K562 (cell line): ENCODE results near the gene KRTAP10-4. TPM values are rescaled to one million over a fixed set of nuclear protein-coding genes. Genes with fewer than 3 reads are reported as not detected.
A peak's percentile ranks its signal among the peaks of the same experiment; 100 is the strongest.

Source experiments
- ATAC-seq: fragments of 200-7000 bp; cut with Tn5 transposase; 3 replicates; pipeline ENCODE4 v1.9.1; 2020; ENCODE audit warnings: moderate library complexity
- BruUV-seq: library from RNA; stranded (reverse); fragments of 400-500 nt; replicated peaks from 2 replicates; lab custom pipeline; 2021; lab: Mats Ljungman, UMichigan
- CTCF ChIA-PET: fragments of 300-600 bp; formaldehyde crosslinking; extraction: SDS; loops from one replicate; lab custom pipeline; 2021; ENCODE audit warnings: low intra/inter-chr PET ratio; lab: Yijun Ruan, JAX
- POLR2A ChIA-PET: fragments of 300-600, 350-650 bp; sonication (Branson Sonifier 250); formaldehyde crosslinking; extraction: SDS; loops from one replicate; lab custom pipeline; 2021; ENCODE audit warnings: antibody characterized with exemption, inconsistent platforms; lab: Yijun Ruan, JAX
- DNase-seq, 4 experiments: peaks; one replicate each; pipeline versions ENCODE4 v3.0.0 to v3.0.0-alpha.2; 2011 to 2018; ENCODE audit warnings: low spot score in 3 of 4, mixed read lengths in 3 of 4; ENCODE audit errors: extremely low read depth in 1 of 4
- FAIRE-seq: peaks from 2 replicates; lab custom pipeline; 2011; peaks lifted over from hg19 to GRCh38; lab: Jason Lieb, UNC
- H2AFZ ChIP-seq: 2 replicates; pipeline ENCODE4 v1.6.0; 2011; ENCODE audit warnings: low read depth, low read length, control low read depth, inconsistent platforms
- H3K27ac ChIP-seq: fragments of 200-600 bp; 3 replicates; pipeline ENCODE4 v1.8.0; 2011; ENCODE audit warnings: low read depth, mild to moderate bottlenecking, control low read depth, inconsistent platforms, low read length, moderate library complexity, mixed read lengths; ENCODE audit errors: extremely low read depth
- H3K27me3 ChIP-seq, 2 experiments: fragments of 300-600 bp in 1 of 2; 2 replicates in 1 of 2; 3 replicates in 1 of 2; pipeline versions ENCODE4 v1.6.0 to v1.8.0; 2011; ENCODE audit warnings: inconsistent platforms in 2 of 2, low read length in 2 of 2, mild to moderate bottlenecking in 1 of 2, mixed read lengths in 1 of 2, moderate library complexity in 1 of 2; ENCODE audit not compliant: control insufficient read depth in 2 of 2, insufficient read depth in 2 of 2
- H3K36me3 ChIP-seq: fragments of 300-600 bp; 3 replicates; pipeline ENCODE4 v1.8.0; 2011; ENCODE audit warnings: mild to moderate bottlenecking, low read length, inconsistent platforms; ENCODE audit not compliant: control insufficient read depth, insufficient read depth
- H3K4me1 ChIP-seq, 2 experiments: fragments of 200-600 bp in 1 of 2; replicated peaks in 1 of 2; 2 replicates in 1 of 2; 3 replicates in 1 of 2; pipeline versions ENCODE4 v1.5.1 to v1.8.0; 2011; ENCODE audit warnings: inconsistent platforms in 2 of 2, low read length in 2 of 2, mild to moderate bottlenecking in 1 of 2, mixed read lengths in 1 of 2, moderate library complexity in 1 of 2; ENCODE audit not compliant: control insufficient read depth in 2 of 2, insufficient read depth in 2 of 2
- H3K4me2 ChIP-seq: 2 replicates; pipeline ENCODE4 v1.6.1; 2011; ENCODE audit warnings: low read length, control low read depth, inconsistent platforms, mixed read lengths; ENCODE audit not compliant: insufficient read depth
- H3K4me3 ChIP-seq: fragments of 200-600 bp; sonication (generic), shearing (Covaris generic); 2 replicates; pipeline ENCODE4 v1.5.1; 2016; ENCODE audit warnings: control low read depth, inconsistent platforms
- H3K79me2 ChIP-seq: fragments of 200-600 bp; 3 replicates; pipeline ENCODE4 v1.8.0; 2011; ENCODE audit warnings: low read length, inconsistent platforms; ENCODE audit not compliant: control insufficient read depth, insufficient read depth
- H3K9ac ChIP-seq, 2 experiments: 2 replicates each; pipeline versions ENCODE4 v1.6.0 to v1.6.1; 2011; ENCODE audit warnings: low read depth in 2 of 2, low read length in 2 of 2, control low read depth in 1 of 2, inconsistent platforms in 1 of 2, mild to moderate bottlenecking in 1 of 2, mixed read lengths in 1 of 2; ENCODE audit not compliant: insufficient read depth in 1 of 2
- H3K9me1 ChIP-seq: one replicate; pipeline ENCODE4 v1.6.0; 2011; ENCODE audit warnings: inconsistent platforms, mild to moderate bottlenecking, low read length, moderate library complexity; ENCODE audit not compliant: control insufficient read depth, insufficient read depth
- H3K9me3 ChIP-seq: replicated peaks from 2 replicates; pipeline ENCODE4 v1.5.1; 2011; ENCODE audit warnings: low read depth, low read length, inconsistent platforms; ENCODE audit not compliant: control insufficient read depth, insufficient read depth
- H4K20me1 ChIP-seq: replicated peaks from 2 replicates; pipeline ENCODE4 v1.6.1; 2011; ENCODE audit warnings: low read length, inconsistent platforms, mixed read lengths; ENCODE audit not compliant: control insufficient read depth, insufficient read depth
- ATF1 ChIP-seq, 2 experiments: fragments of 450-650 bp in 1 of 2; IDR thresholded peaks; 2 replicates each; pipeline ENCODE4 v1.6.1; 2016; ENCODE audit warnings: missing compliant biosample characterization in 1 of 2, missing genetic modification characterization in 1 of 2
- ATF4 ChIP-seq: fragments of 450-650 bp; formaldehyde crosslinking; IDR thresholded peaks from 2 replicates; pipeline ENCODE4 v1.4.0; 2022; ENCODE audit warnings: mild to moderate bottlenecking, moderate library complexity
- E4F1 ChIP-seq: fragments of 250-450 bp; sonication (Bioruptor Pico); IDR thresholded peaks from 2 replicates; pipeline ENCODE4 v1.5.0; 2021; ENCODE audit warnings: mild to moderate bottlenecking, borderline replicate concordance
- EP300 ChIP-seq: IDR thresholded peaks from 2 replicates; pipeline ENCODE4 v1.6.1; 2012; ENCODE audit warnings: low read length, improper control_type of control experiment
- FOSL1 ChIP-seq: fragments of 200-800 bp; sonication (Bioruptor generic); conservative IDR thresholded peaks from 2 replicates; pipeline ENCODE4 v1.6.1; 2016; ENCODE audit warnings: missing genetic modification characterization, missing compliant biosample characterization
- PHB ChIP-seq: fragments of 250-450 bp; sonication (Bioruptor Pico); IDR thresholded peaks from 2 replicates; pipeline ENCODE4 v1.5.0; 2021
- PRPF4 ChIP-seq: fragments of 200-400 bp; formaldehyde crosslinking; IDR thresholded peaks from one replicate; pipeline ENCODE4 v1.6.1; 2017; ENCODE audit warnings: low read length, low read depth, mild to moderate bottlenecking; ENCODE audit not compliant: insufficient read depth, poor library complexity, severe bottlenecking
- SMARCA4 ChIP-seq: fragments of 450-650 bp; IDR thresholded peaks from 2 replicates; pipeline ENCODE4 v1.6.1; 2016
- ZBTB11 ChIP-seq, 3 experiments: fragments of 200-800 bp in 1 of 3; fragments of 250-450 bp in 1 of 3; fragments of 450-650 bp in 1 of 3; sonication (Bioruptor Pico) in 1 of 3; sonication (Bioruptor generic) in 1 of 3; formaldehyde crosslinking in 1 of 3; IDR thresholded peaks; 2 replicates each; pipeline versions ENCODE4 v1.6.1 to v1.8.0; 2016 to 2022; ENCODE audit warnings: mild to moderate bottlenecking in 2 of 3, missing genetic modification characterization in 2 of 3, missing compliant biosample characterization in 1 of 3, moderate library complexity in 1 of 3
- ZEB2 ChIP-seq: fragments of 450-650 bp; IDR thresholded peaks from 2 replicates; pipeline ENCODE4 v1.6.1; 2016
- ZFP30 ChIP-seq: fragments of 250-450 bp; sonication (Bioruptor Pico); IDR thresholded peaks from 2 replicates; pipeline ENCODE4 v1.8.0; 2022; ENCODE audit warnings: moderate library complexity, mild to moderate bottlenecking, inconsistent platforms, borderline replicate concordance
- WGBS: fragments of 100-300 bp; shearing (Covaris generic); methylation state at CpG from one replicate; pipeline ENCODE4 v1.1.6; 2016; ENCODE audit warnings: low coverage, mixed read lengths; ENCODE audit not compliant: insufficient coverage; ENCODE audit errors: missing lambda C conversion rate; 5-methylcytosine and 5-hydroxymethylcytosine counted together
- in situ Hi-C: fragments of 300-500 bp; cut with MboI; formaldehyde crosslinking; loops from 4 replicates; pipeline ENCODE4 v1.15.0; 2018; ENCODE audit warnings: inconsistent platforms, mixed read lengths
- intact Hi-C: fragments of 100-400 bp; cut with micrococcal nuclease; formaldehyde crosslinking; loops from 2 replicates; pipeline ENCODE4 v1.14.2; 2022
- polyA plus RNA-seq, 8 experiments: library from polyadenylated mRNA; depleted of rRNA in 4 of 8; stranded (reverse) in 5 of 8; unstranded in 3 of 8; fragments of >200 nt; fragmentation: Nextera tagmentation in 2 of 8; fragmentation: Illumina TruSeq in 1 of 8; extraction: Ambion mirVana in 2 of 8; extraction: Trizol in 1 of 8; gene quantifications; 2 replicates each; pipeline versions ENCODE4 v1.2.1 to v1.2.3, GENCODE V29; 2011 to 2014; ENCODE audit warnings: inconsistent platforms in 1 of 8, missing spikeins in 1 of 8
- total RNA-seq, 7 experiments: library from RNA; depleted of rRNA in 6 of 7; stranded (reverse); fragments of >200 nt in 6 of 7; fragmentation: Illumina TruSeq in 2 of 7; extraction: Trizol in 2 of 7; gene quantifications; 2 replicates each; pipeline versions ENCODE4 v1.2.1 to v1.2.3, GENCODE V29; 2011 to 2021; ENCODE audit warnings: low replicate concordance in 1 of 7

Gene KRTAP10-4
- total and polyA plus RNA-seq, 9 of the 15 experiments (the other 6 are each of a cell fraction or from before 2014, with no cell fraction given), result not detected

- TF ChIP-seq ATF4 (CRISPR knock-in tag), result no peak
- TF ChIP-seq ATF1 (CRISPR knock-in tag; IDR thresholded peaks at IDR 0.05), result no peak
- 0 out of 2 replicates have a peak, but pooled peaks have one; percentile 34 for TF ChIP-seq ATF1 (tag; IDR thresholded peaks at IDR 0.05)
- peak in 2 of 3 experiments; percentile 32 to 95; a peak in 3 of 6 replicates for TF ChIP-seq ZBTB11 (CRISPR knock-in tag; IDR thresholded peaks at IDR 0.05)
- no peak for TF ChIP-seq ZEB2
- peak; percentile 85 for TF ChIP-seq FOSL1
- TF ChIP-seq, all 486 proteins: peak for 7
Observed at GRCh38 chr21:44583800-44584147, 10.2 kb downstream of the KRTAP10-4 start (continued).

- FAIRE-seq (no peak), ATAC-seq (no peak), DNase-seq (no peak)
- BruUV-seq, result no TSS peak
- Histone ChIP-seq H3K9me1 (no peaks in the 10 kb centered on the region), H3K27me3 (peaks cover 0 to 5% of the 10 kb centered on the region in 2 experiments; a peak in 1 of 5 replicates), H3K4me1 (peaks cover 0 to 11% of the 10 kb centered on the region in 2 experiments; a peak in 3 of 5 replicates), H4K20me1 (no peaks in the 10 kb centered on the region), H3K79me2 (no peaks in the 10 kb centered on the region), H3K4me2 (no peak overlapping the region), H3K4me3 (no peak overlapping the region), H2AFZ (no peak overlapping the region), H3K36me3 (no peaks in the 10 kb centered on the region), H3K9me3 (peaks cover 2% of the 10 kb centered on the region; the same call in 1 of the 2 replicates), H3K9ac (no peak overlapping the region), H3K27ac (no peak overlapping the region)
- intact Hi-C loops, result no loop called here
- 0% methylated on average over 3 of the region's 3 CpGs for WGBS
- POLR2A ChIA-PET, result no interaction called here
- CTCF ChIA-PET, result no interaction called here
- in situ Hi-C loops, result no loop called here
- TF ChIP-seq PHB (no peak), PRPF4 (no peak), SMARCA4 (no peak), ZFP30 (CRISPR knock-in tag) (no peak), EP300 (no peak), E4F1 (CRISPR knock-in tag) (no peak)
Observed at GRCh38 chr21:44585892-44586291, 12.4 kb downstream of the KRTAP10-4 start.
